ENCODE results near the gene ANKRD11.
A peak's percentile ranks its signal among the peaks of the same experiment; 100 is the strongest.

Gene ANKRD11

GRCh38 chr16:89490439-89491237, at the start of gene ANKRD11:
Gene ANKRD11, minus strand, starts transcription at chr16:89490561. Its CDS starts 173,542 bp downstream, at chr16:89317019.
- H3K4me3 ChIP-seq (ENCODE audit: low read depth, low read length) = peak within 1 kb of the TSS; percentile 92
- peak; percentile 100 for DNase-seq (ENCODE audit: low read depth)

GRCh38 chr16:89538286-89538685, 47.9 kb upstream of the ANKRD11 start:
- DNase-seq (ENCODE audit: low read depth) = peak; percentile 63

More at GRCh38 chr16:89490439-89491237, at the start of gene ANKRD11:
- TF ChIP-seq CTCF (conservative IDR thresholded peaks at IDR 0.05; ENCODE audit: low read depth, low read length) = no peak

DNA sequence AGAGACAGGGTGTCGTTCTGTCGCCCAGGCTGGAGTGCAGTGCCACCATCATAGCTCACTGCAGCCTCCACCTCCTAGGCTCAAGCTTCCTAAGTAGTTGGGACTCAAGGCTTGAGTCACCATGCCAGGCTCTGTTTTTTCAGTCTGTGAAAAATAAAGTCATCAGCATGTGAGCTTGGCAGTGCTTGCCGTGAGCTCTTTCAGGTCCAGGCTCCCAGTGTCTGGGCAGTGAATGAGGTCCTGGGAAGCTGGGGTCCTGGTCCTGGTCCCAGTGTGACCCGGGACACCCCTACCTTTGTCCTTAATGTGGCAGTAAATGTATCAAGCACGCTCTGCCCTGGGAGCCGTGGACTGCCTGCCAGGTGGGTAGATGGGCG, 47.2 kb upstream of the ANKRD11 start:
- H3K4me3 ChIP-seq (ENCODE audit: low read depth, low read length) = no peak overlapping the region
- no peak for DNase-seq (ENCODE audit: low read depth)
- TF ChIP-seq CTCF (conservative IDR thresholded peaks at IDR 0.05; ENCODE audit: low read depth, low read length) = no peak

More at GRCh38 chr16:89538286-89538685, 47.9 kb upstream of the ANKRD11 start:
- no peak overlapping the region for H3K4me3 ChIP-seq (ENCODE audit: low read depth, low read length)
- no peak for TF ChIP-seq CTCF (conservative IDR thresholded peaks at IDR 0.05; ENCODE audit: low read depth, low read length)

DNA sequence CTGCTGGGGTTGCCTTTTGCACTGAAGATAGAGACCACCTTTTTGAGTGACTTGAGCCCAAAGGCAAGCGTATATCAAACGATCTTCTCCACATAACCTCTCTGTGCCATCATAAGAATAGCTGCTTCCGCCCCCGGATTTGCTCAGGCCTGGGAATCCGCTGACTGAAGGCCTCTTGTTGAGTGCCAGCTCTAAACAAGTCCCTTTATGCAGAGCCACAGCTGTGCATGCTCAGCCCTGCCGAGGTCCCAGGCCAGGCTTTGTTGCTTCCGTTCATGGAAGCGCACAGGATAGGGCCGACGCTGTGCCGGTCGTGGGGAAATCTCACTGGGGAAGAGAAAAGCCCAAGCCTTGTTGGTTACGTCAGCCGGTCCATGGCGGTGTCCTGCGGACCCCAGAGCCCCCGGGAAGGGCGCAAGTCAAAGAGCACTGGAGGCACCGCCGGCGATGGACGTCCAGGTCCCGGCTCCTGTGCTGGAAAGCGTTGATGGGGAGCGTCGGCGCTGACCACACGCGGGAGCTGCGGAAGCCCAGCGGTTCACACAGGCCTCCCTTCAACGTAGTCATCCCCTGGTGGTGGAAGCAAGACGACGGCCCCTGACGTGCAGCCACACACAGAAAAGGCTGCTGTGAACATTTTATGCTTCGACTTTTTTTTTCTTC, 46.7 kb upstream of the ANKRD11 start:
- DNase-seq (ENCODE audit: low read depth) = no peak
- TF ChIP-seq CTCF (conservative IDR thresholded peaks at IDR 0.05; ENCODE audit: low read depth, low read length) = peak; percentile 8
- no peak overlapping the region for H3K4me3 ChIP-seq (ENCODE audit: low read depth, low read length)

DNA sequence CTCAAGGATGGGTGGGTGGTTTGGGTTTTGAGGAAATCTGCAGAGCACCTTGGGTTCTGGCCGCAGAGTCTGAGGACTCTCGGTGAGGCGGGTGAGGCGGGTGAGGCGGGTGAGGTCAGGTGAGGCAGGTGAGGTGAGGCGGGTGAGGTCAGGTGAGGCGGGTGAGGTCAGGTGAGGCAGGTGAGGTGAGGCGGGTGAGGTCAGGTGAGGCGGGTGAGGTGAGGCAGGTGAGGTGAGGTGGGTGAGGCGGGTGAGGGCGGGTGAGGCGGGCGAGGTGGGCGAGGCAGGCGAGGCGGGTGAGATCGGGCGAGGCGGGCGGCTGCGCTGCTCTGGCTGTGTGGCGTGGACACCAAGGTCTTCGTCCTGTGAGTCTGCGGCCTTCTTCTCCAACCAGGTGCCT, 46.0 kb upstream of the ANKRD11 start:
- TF ChIP-seq CTCF (conservative IDR thresholded peaks at IDR 0.05; ENCODE audit: low read depth, low read length) = no peak
- no peak for DNase-seq (ENCODE audit: low read depth)
- H3K4me3 ChIP-seq (ENCODE audit: low read depth, low read length) = no peak overlapping the region

GRCh38 chr16:89534252-89534756, 43.9 kb upstream of the ANKRD11 start:
- no peak for TF ChIP-seq CTCF (conservative IDR thresholded peaks at IDR 0.05; ENCODE audit: low read depth, low read length)
- DNase-seq (ENCODE audit: low read depth) = peak; percentile 92
- no peak overlapping the region for H3K4me3 ChIP-seq (ENCODE audit: low read depth, low read length)

Measured in choroid plexus epithelial cell (primary cell).